HG02852 (cell line): ENCODE data around the gene KLHL26.

ENCODE experiments used
- ATAC-seq: cut with Tn5 transposase; IDR thresholded peaks from one replicate; pipeline ENCODE4 v1.9.1; 2021; ENCODE audit warnings: mild to moderate bottlenecking, moderate library complexity; ENCODE audit not compliant: unreplicated experiment

Gene KLHL26

DNA sequence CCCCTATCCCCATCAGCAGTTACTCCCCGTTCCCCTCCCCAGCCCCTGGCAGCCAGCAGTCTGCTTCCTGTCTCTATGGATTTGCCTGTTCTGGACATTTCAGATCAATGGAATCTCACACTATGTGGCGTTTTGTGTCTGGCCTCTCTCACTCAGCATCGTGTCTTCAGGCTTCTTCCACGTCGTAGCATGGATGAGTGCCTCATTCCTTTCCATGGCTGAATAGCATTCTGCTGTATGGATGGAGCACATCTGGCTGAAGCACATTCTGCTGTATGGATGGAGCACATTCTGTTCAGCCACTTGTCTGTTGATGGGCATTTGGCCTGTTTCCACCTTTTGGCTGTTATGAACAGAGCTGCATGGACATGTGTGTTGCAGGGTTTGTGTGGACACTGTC, 76.2 kb downstream of the KLHL26 start:
- ATAC-seq = no peak

GRCh38 chr19:18713550-18714117, 76.8 kb downstream of the KLHL26 start:
- ATAC-seq = no peak

DNA sequence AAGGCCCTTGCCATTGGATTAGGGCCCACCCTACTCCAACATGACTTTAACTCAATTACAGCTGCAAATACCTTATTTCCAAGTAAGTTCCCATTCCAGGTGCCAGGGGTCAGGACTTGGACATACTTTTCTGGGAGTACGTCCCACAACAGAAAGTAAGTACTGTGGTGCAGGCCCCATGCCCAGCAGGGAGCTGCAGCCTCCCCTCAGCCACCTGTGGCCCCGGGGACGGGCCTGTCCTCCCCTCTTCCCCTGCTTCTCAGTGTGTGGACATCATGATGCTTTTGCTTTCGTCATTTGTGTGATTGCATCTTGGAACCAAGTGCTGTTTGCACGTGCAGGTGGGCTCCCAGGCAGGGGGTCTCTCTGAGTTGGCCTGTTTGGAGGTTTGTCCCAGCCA, 78.6 kb downstream of the KLHL26 start:
- no peak for ATAC-seq

- ATAC-seq = no peak
These were observed 80.0 kb downstream of the KLHL26 start for GRCh38 chr19:18716857-18717256.

DNA sequence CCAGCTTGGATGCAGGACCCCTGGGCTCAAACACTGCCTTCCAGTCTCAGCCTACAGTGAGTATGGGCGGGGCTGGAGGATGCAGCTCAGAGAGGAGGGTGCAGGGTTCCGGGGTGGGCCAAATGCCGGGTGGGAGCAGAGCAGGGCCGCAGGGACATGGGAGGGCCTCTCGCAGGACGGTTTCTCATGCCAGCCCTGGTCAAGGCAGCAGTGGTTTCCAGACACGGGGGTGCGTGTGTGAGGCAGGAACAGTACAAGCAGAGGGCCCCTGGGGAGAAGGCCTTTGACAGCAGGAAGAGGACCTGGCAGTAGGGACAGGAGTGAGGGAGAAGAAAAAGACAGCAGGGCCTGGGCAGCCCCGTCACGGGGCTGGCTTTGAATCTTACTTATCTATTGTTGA, 80.8 kb downstream of the KLHL26 start:
- no peak for ATAC-seq

DNA sequence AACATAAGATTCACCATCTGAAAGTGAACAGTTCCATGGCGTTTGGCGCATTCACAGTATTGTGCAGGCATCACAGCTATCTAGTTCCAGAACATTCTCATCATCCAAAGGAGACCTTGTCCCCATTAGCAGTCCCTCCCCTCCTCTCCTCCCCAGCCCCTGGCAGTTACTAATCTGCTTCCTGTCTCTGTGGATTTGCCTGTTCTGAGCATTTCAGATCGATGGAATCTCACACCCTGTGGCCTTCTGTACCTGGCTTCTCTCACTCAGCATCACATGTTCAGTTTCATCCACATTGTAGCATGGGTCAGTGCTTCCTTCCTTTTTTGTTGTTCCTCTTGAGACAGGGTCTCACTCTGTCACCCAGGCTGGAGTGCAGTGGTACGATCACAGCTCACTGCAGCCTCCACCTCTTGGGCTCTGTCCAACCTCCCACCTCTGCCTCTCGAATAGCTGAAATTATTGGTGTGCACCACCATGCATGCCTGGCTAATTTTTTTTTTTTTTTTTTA, 81.2 kb downstream of the KLHL26 start:
- ATAC-seq = no peak

DNA sequence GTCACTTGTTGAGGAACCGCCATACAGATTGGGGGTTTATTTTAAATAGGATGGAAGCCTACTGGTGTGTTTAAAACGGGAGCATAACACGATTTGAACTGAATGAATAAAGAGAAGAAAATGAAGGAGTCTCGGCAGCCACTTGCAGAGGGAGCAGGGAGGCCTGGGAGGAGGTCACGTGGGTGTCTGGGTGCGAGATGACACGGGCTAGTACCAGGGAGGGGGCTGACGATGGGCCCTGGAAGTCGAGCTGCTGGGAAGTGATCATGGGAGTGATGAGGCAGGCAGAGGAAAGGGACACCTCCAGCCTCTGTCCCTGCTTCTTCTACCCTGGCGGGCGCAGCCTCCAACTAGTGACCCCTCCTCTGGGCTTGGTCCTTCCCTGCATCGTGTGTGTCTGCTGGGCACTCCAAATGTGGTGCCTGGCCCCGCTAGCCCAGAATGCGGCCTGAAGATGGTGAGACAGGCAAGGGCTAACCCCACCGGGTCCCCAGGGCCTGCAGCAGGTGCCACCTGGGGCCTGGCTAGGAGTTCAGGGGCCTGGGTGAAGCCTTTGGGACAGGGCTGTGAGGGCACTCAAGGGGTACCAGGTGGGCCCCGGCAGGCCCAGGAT, 82.1 kb downstream of the KLHL26 start:
- no peak for ATAC-seq

GRCh38 chr19:18719541-18719940, 82.7 kb downstream of the KLHL26 start:
- ATAC-seq = no peak
